Panc1 (cell line): Measurements from ENCODE around the gene MRPL39. TPM values are rescaled to one million over a fixed set of nuclear protein-coding genes. Genes with fewer than 3 reads are reported as not detected.

ENCODE experiments used
- ATAC-seq: fragments of 200-7000 bp; cut with Tn5 transposase; 2 replicates; pipeline ENCODE4 v1.9.1; 2020; ENCODE audit warnings: mild to moderate bottlenecking, moderate library complexity
- BruUV-seq: library from RNA; stranded (reverse); fragments of 400-500 nt; replicated peaks from 2 replicates; lab custom pipeline; 2021; lab: Mats Ljungman, UMichigan
- CTCF ChIA-PET: fragments of 300-600 bp; sonication (Branson Sonifier 250); formaldehyde crosslinking; loops from one replicate; lab custom pipeline; 2022; ENCODE audit warnings: antibody characterized with exemption; lab: Charles Lee
- POLR2A ChIA-PET: fragments of 300-600 bp; sonication (Branson Sonifier 250); formaldehyde crosslinking; loops from one replicate; lab custom pipeline; 2022; ENCODE audit warnings: antibody characterized with exemption; lab: Charles Lee
- DNase-seq: peaks from one replicate; pipeline ENCODE4 v3.0.0-alpha.2; 2010; ENCODE audit warnings: low read depth, low spot score
- H3K27ac ChIP-seq: 2 replicates; pipeline ENCODE4 v1.5.1; 2011; ENCODE audit warnings: mild to moderate bottlenecking, low read length, inconsistent platforms
- H3K27me3 ChIP-seq: fragments of 200-500 bp; sonication (Bioruptor generic); 2 replicates; pipeline ENCODE4 v1.6.0; 2014; ENCODE audit warnings: low read length, inconsistent platforms; ENCODE audit not compliant: control insufficient read depth, insufficient read depth
- H3K36me3 ChIP-seq: fragments of 200-500 bp; sonication (Bioruptor generic); 2 replicates; pipeline ENCODE4 v1.5.1; 2014; ENCODE audit warnings: inconsistent platforms, mild to moderate bottlenecking, low read length, moderate library complexity; ENCODE audit not compliant: control insufficient read depth, insufficient read depth
- H3K4me1 ChIP-seq: 2 replicates; pipeline ENCODE4 v1.5.1; 2011; ENCODE audit warnings: inconsistent platforms, mild to moderate bottlenecking, low read length, moderate library complexity; ENCODE audit not compliant: control insufficient read depth, insufficient read depth
- H3K4me3 ChIP-seq, 2 experiments: 2 replicates each; pipeline ENCODE4 v1.5.1; 2011 to 2012; ENCODE audit warnings: low read depth in 2 of 2, low read length in 2 of 2, mild to moderate bottlenecking in 2 of 2, inconsistent platforms in 1 of 2, moderate library complexity in 1 of 2
- H3K9me3 ChIP-seq: fragments of 200-500 bp; sonication (Bioruptor generic); 2 replicates; pipeline ENCODE4 v1.5.1; 2014; ENCODE audit warnings: low read depth, mild to moderate bottlenecking, inconsistent platforms, low read length, moderate library complexity; ENCODE audit not compliant: control insufficient read depth, insufficient read depth
- CTCF ChIP-seq: fragments of 450-650 bp; IDR thresholded peaks from 2 replicates; pipeline ENCODE4 v1.5.1; 2017; ENCODE audit warnings: mild to moderate bottlenecking
- POLR2AphosphoS5 ChIP-seq: IDR thresholded peaks from 2 replicates; pipeline ENCODE4 v1.6.1; 2012; ENCODE audit warnings: mild to moderate bottlenecking, low read depth, low read length, moderate library complexity
- REST ChIP-seq, 2 experiments: IDR thresholded peaks; 2 replicates each; pipeline ENCODE4 v1.6.1; 2011 to 2012; ENCODE audit warnings: low read depth in 2 of 2, control low read depth in 1 of 2, low read length in 1 of 2, mild to moderate bottlenecking in 1 of 2, moderate library complexity in 1 of 2; ENCODE audit not compliant: insufficient read depth in 1 of 2
- SIN3A ChIP-seq: IDR thresholded peaks from 2 replicates; pipeline ENCODE4 v1.6.1; 2012; ENCODE audit warnings: low read depth, mild to moderate bottlenecking, low read length, moderate library complexity, borderline replicate concordance; ENCODE audit not compliant: insufficient read depth
- TCF7L2 ChIP-seq: IDR thresholded peaks from 2 replicates; pipeline ENCODE4 v1.6.1; 2011; ENCODE audit warnings: mild to moderate bottlenecking, low read depth, low read length, inconsistent platforms
- in situ Hi-C: cut with HindIII; loops from 2 replicates; pipeline ENCODE4 v1.10.0; 2016; ENCODE audit warnings: low sequenced_read_pairs, low pct_unique_long_range_greater_than_20kb
- intact Hi-C: fragments of 100-400 bp; cut with micrococcal nuclease; formaldehyde crosslinking; loops from one replicate; pipeline ENCODE4 v1.10.0; 2022; ENCODE audit not compliant: unreplicated experiment
- total RNA-seq: library from RNA; stranded (reverse); gene quantifications from one replicate; pipeline ENCODE4 v1.2.1, GENCODE V29; 2021; ENCODE audit not compliant: unreplicated experiment

MRPL39 gene
- total RNA-seq, 1 experiment from 2014 or later, result 24.7 TPM

- no peaks in the 10 kb centered on the region for H3K9me3 ChIP-seq
- no peak overlapping the region for H3K4me3 ChIP-seq
- DNase-seq (no peak), ATAC-seq (no peak)
- BruUV-seq, result no TSS peak
- ChIA-PET CTCF (no interaction called here), POLR2A (no interaction called here)
- intact Hi-C loops (no loop called here), in situ Hi-C loops (no loop called here)
- H3K36me3 ChIP-seq, result no peaks in the 10 kb centered on the region
- TF ChIP-seq TCF7L2 (no peak), CTCF (no peak), SIN3A (no peak), REST (IDR thresholded peaks at IDR 0.05; ENCODE audit: insufficient read depth in 1 of 2, low read depth in 2 of 2, low read length in 1 of 2) (no peak), POLR2AphosphoS5 (no peak)
- H3K27ac ChIP-seq, result no peak overlapping the region
- no peaks in the 10 kb centered on the region for H3K4me1 ChIP-seq
- H3K27me3 ChIP-seq, result no peaks in the 10 kb centered on the region
Observed at GRCh38 chr21:25535849-25536248, 71.4 kb downstream of the MRPL39 start.

Other genes with a start within 250 kb of the MRPL39 start
- 0.21 TPM for gene JAM2, start 31.8 kb upstream of the MRPL39 start, total RNA-seq
- gene ATP5PF, start 127.4 kb upstream of the MRPL39 start, total RNA-seq, result 103 TPM
- 17.6 TPM for gene GABPA, start 127.5 kb upstream of the MRPL39 start, total RNA-seq